ENCODE data around the gene PID1. TPM values are rescaled to one million over a fixed set of nuclear protein-coding genes. Genes with fewer than 3 reads are reported as not detected.

The PID1 gene
- total RNA-seq, 1 experiment from 2014 or later = not detected

- no peak for DNase-seq (ENCODE audit: low spot score)
These were observed 243.6 kb downstream of the PID1 start for GRCh38 chr2:229027353-229028105.

- DNase-seq (ENCODE audit: low spot score) = no peak
These were observed 245.4 kb downstream of the PID1 start for GRCh38 chr2:229025653-229026052.

- no peak for DNase-seq (ENCODE audit: low spot score)
These were observed 248.4 kb downstream of the PID1 start for GRCh38 chr2:229022652-229023051.

- DNase-seq (ENCODE audit: low spot score) = no peak
These were observed 249.0 kb downstream of the PID1 start for GRCh38 chr2:229022071-229022470.

GRCh38 chr2:229009816-229010215, 261.3 kb downstream of the PID1 start:
- no peak for DNase-seq (ENCODE audit: low spot score)

- DNase-seq (ENCODE audit: low spot score) = no peak
These were observed 267.8 kb downstream of the PID1 start for GRCh38 chr2:229003256-229003655.

GRCh38 chr2:229001196-229001595, 269.9 kb downstream of the PID1 start:
- DNase-seq (ENCODE audit: low spot score) = no peak

- no peak for DNase-seq (ENCODE audit: low spot score)
These were observed 271.8 kb downstream of the PID1 start for GRCh38 chr2:228999326-228999725.

- no peak for DNase-seq (ENCODE audit: low spot score)
These were observed 282.3 kb downstream of the PID1 start for GRCh38 chr2:228988786-228989185.

GRCh38 chr2:228987441-228988155, 283.5 kb downstream of the PID1 start:
- no peak for DNase-seq (ENCODE audit: low spot score)

- no peak for DNase-seq (ENCODE audit: low spot score)
These were observed 284.1 kb downstream of the PID1 start for GRCh38 chr2:228986961-228987360.

GRCh38 chr2:228983700-228984099, 287.4 kb downstream of the PID1 start:
- no peak for DNase-seq (ENCODE audit: low spot score)

GRCh38 chr2:228974169-228974568, 296.9 kb downstream of the PID1 start:
- DNase-seq (ENCODE audit: low spot score) = no peak

Small RNA genes lying within 50 kb of the gene (small RNA-seq; reads per million reads assigned to genes)
- gene RN7SKP283 = not detected

Measured in HT-29 (cell line).